Astrocyte (in vitro differentiated cells and primary cell): ENCODE results near the gene PLA2G4D.

Source experiments
- CTCF ChIP-seq: IDR thresholded peaks from 2 replicates; pipeline ENCODE4 v1.5.1; 2011; ENCODE audit warnings: low read depth, mild to moderate bottlenecking, inconsistent platforms, low read length, moderate library complexity; ENCODE audit not compliant: insufficient read depth
- EZH2 ChIP-seq: IDR thresholded peaks from 2 replicates; pipeline ENCODE4 v1.6.1; 2012; ENCODE audit warnings: mild to moderate bottlenecking, low read length, inconsistent platforms; ENCODE audit not compliant: insufficient read depth

- TF ChIP-seq CTCF, result no peak
- no peak for TF ChIP-seq EZH2
Observed at GRCh38 chr15:42068601-42069000, 25.8 kb downstream of the PLA2G4D start.
